H1 (cell line): ENCODE measurements around the gene HNRNPA3. TPM values are rescaled to one million over a fixed set of nuclear protein-coding genes. Genes with fewer than 3 reads are reported as not detected.

Source experiments
- CTCF ChIA-PET: fragments of 300-600 bp; sonication (Branson Sonifier 250); formaldehyde crosslinking; loops from one replicate; lab custom pipeline; 2021; ENCODE audit not compliant: partially characterized antibody; lab: Charles Lee
- POLR2A ChIA-PET: fragments of 300-600 bp; sonication (Branson Sonifier 250); formaldehyde crosslinking; loops from one replicate; lab custom pipeline; 2021; ENCODE audit warnings: inconsistent platforms; ENCODE audit not compliant: partially characterized antibody; lab: Charles Lee
- DNase-seq, 2 experiments: peaks; one replicate each; pipeline versions ENCODE4 v3.0.0 to v3.0.0-alpha.2; 2010 to 2022; ENCODE audit warnings: low spot score in 2 of 2, low read depth in 1 of 2, mixed read lengths in 1 of 2
- FAIRE-seq: peaks from 2 replicates; lab custom pipeline; 2011; peaks lifted over from hg19 to GRCh38; lab: Jason Lieb, UNC
- H2AFZ ChIP-seq: 2 replicates; pipeline ENCODE4 v1.8.1; 2012; ENCODE audit warnings: low read length, inconsistent platforms
- H2AK5ac ChIP-seq: 2 replicates; pipeline ENCODE4 v1.6.1; 2013; ENCODE audit warnings: low read depth, low read length
- H2BK120ac ChIP-seq: replicated peaks from 2 replicates; pipeline ENCODE3; 2013; ENCODE audit warnings: low read depth, low read length, inconsistent platforms
- H2BK12ac ChIP-seq: 2 replicates; pipeline ENCODE4 v1.6.1; 2013; ENCODE audit warnings: low read depth, low read length
- H2BK15ac ChIP-seq: 2 replicates; pipeline ENCODE4 v1.6.1; 2013; ENCODE audit warnings: low read length
- H2BK20ac ChIP-seq: 2 replicates; pipeline ENCODE4 v1.6.1; 2013; ENCODE audit warnings: low read length
- H2BK5ac ChIP-seq: 2 replicates; pipeline ENCODE4 v1.6.1; 2013; ENCODE audit warnings: low read depth, low read length
- H3K14ac ChIP-seq: 2 replicates; pipeline ENCODE4 v1.6.1; 2013; ENCODE audit warnings: inconsistent platforms; ENCODE audit not compliant: insufficient read length
- H3K18ac ChIP-seq: 2 replicates; pipeline ENCODE4 v1.6.1; 2013; ENCODE audit warnings: low read length; ENCODE audit errors: extremely low read depth
- H3K23ac ChIP-seq: 2 replicates; pipeline ENCODE4 v1.6.1; 2013; ENCODE audit warnings: inconsistent platforms; ENCODE audit not compliant: insufficient read length
- H3K23me2 ChIP-seq: 2 replicates; pipeline ENCODE4 v1.6.1; 2013; ENCODE audit warnings: low read depth, low read length
- H3K27ac ChIP-seq: 2 replicates; pipeline ENCODE4 v1.6.1; 2011; ENCODE audit warnings: low read depth, low read length, inconsistent platforms
- H3K27me3 ChIP-seq, 4 experiments: replicated peaks in 1 of 4; 1 replicate in 1 of 4; 2 replicates in 3 of 4; pipeline versions ENCODE4 v1.6.1 to v1.8.1; 2011 to 2013; ENCODE audit warnings: low read length in 3 of 4, mild to moderate bottlenecking in 3 of 4, inconsistent platforms in 2 of 4, mixed read lengths in 2 of 4, moderate library complexity in 1 of 4; ENCODE audit not compliant: control insufficient read depth in 3 of 4, insufficient read depth in 3 of 4; ENCODE audit errors: extremely low read depth in 1 of 4
- H3K36me3 ChIP-seq, 4 experiments: 2 replicates each; pipeline versions ENCODE4 v1.6.1 to v1.8.1; 2011 to 2013; ENCODE audit warnings: mild to moderate bottlenecking in 4 of 4, low read length in 3 of 4, moderate library complexity in 2 of 4, control low read depth in 1 of 4, inconsistent platforms in 1 of 4; ENCODE audit not compliant: insufficient read depth in 4 of 4, control insufficient read depth in 2 of 4
- H3K4ac ChIP-seq: replicated peaks from 2 replicates; pipeline ENCODE3; 2013; ENCODE audit warnings: low read length, low read depth, mixed read lengths, inconsistent platforms; ENCODE audit not compliant: insufficient read length
- H3K4me1 ChIP-seq, 4 experiments: replicated peaks in 1 of 4; 1 replicate in 1 of 4; 2 replicates in 3 of 4; pipeline versions ENCODE4 v1.6.1 to v1.8.1; 2011 to 2013; ENCODE audit warnings: low read length in 3 of 4, inconsistent platforms in 2 of 4, mixed read lengths in 1 of 4; ENCODE audit not compliant: insufficient read depth in 4 of 4, control insufficient read depth in 3 of 4
- H3K4me2 ChIP-seq, 2 experiments: 2 replicates each; pipeline versions ENCODE4 v1.6.1 to v1.8.1; 2011 to 2013; ENCODE audit warnings: low read depth in 2 of 2, low read length in 2 of 2, control low read depth in 1 of 2, inconsistent platforms in 1 of 2, mild to moderate bottlenecking in 1 of 2; ENCODE audit not compliant: insufficient read depth in 1 of 2
- H3K4me3 ChIP-seq, 4 experiments: fragments of 200-600, 300-600 bp in 1 of 4; sonication (generic), shearing (Covaris generic), sonication (Bioruptor Twin) in 1 of 4; 2 replicates each; pipeline versions ENCODE4 v1.5.1 to v1.8.1; 2011 to 2016; ENCODE audit warnings: low read length in 4 of 4, low read depth in 3 of 4, control low read depth in 2 of 4, inconsistent platforms in 2 of 4, mild to moderate bottlenecking in 2 of 4, mixed read lengths in 1 of 4, moderate library complexity in 1 of 4; ENCODE audit not compliant: insufficient read depth in 2 of 4; ENCODE audit errors: extremely low read depth in 1 of 4
- H3K56ac ChIP-seq: replicated peaks from 2 replicates; pipeline ENCODE3; 2013; ENCODE audit warnings: low read depth, mild to moderate bottlenecking, mixed read lengths, low read length, inconsistent platforms; ENCODE audit not compliant: insufficient read length
- H3K79me1 ChIP-seq: 2 replicates; pipeline ENCODE4 v1.6.1; 2013; ENCODE audit warnings: low read depth, low read length, control low read depth
- H3K79me2 ChIP-seq, 2 experiments: 2 replicates each; pipeline versions ENCODE4 v1.6.1 to v1.8.1; 2012 to 2013; ENCODE audit warnings: low read length in 2 of 2, mild to moderate bottlenecking in 2 of 2, inconsistent platforms in 1 of 2; ENCODE audit not compliant: insufficient read depth in 2 of 2, control insufficient read depth in 1 of 2
- H3K9ac ChIP-seq, 4 experiments: replicated peaks in 1 of 4; 1 replicate in 1 of 4; 2 replicates in 3 of 4; pipeline versions ENCODE4 v1.6.1 to v1.8.1; 2011 to 2013; ENCODE audit warnings: low read depth in 3 of 4, low read length in 3 of 4, control low read depth in 2 of 4, mild to moderate bottlenecking in 2 of 4, moderate library complexity in 2 of 4, inconsistent platforms in 1 of 4; ENCODE audit errors: extremely low read depth in 1 of 4
- H3K9me3 ChIP-seq, 2 experiments: 2 replicates each; pipeline versions ENCODE4 v1.6.1 to v1.8.1; 2012 to 2013; ENCODE audit warnings: mild to moderate bottlenecking in 2 of 2, moderate library complexity in 2 of 2, control low read depth in 1 of 2, inconsistent platforms in 1 of 2, low read depth in 1 of 2, low read length in 1 of 2, mixed read lengths in 1 of 2; ENCODE audit not compliant: insufficient read depth in 2 of 2
- H4K20me1 ChIP-seq, 2 experiments: replicated peaks in 1 of 2; 2 replicates each; pipeline versions ENCODE3 to v1.8.1; 2011 to 2013; ENCODE audit warnings: inconsistent platforms in 2 of 2, low read length in 2 of 2, mild to moderate bottlenecking in 1 of 2; ENCODE audit not compliant: insufficient read depth in 2 of 2, control insufficient read depth in 1 of 2
- H4K5ac ChIP-seq: 2 replicates; pipeline ENCODE4 v1.6.1; 2013; ENCODE audit warnings: low read length, low read depth, mixed read lengths, inconsistent platforms; ENCODE audit not compliant: insufficient read length
- H4K8ac ChIP-seq: 2 replicates; pipeline ENCODE4 v1.8.0; 2013; ENCODE audit warnings: mild to moderate bottlenecking, moderate library complexity, low read length, inconsistent platforms; ENCODE audit not compliant: insufficient read depth; ENCODE audit errors: extremely low read depth
- H4K91ac ChIP-seq: replicated peaks from 2 replicates; pipeline ENCODE3; 2013; ENCODE audit warnings: low read length, mixed read lengths, inconsistent platforms; ENCODE audit not compliant: insufficient read length
- BRCA1 ChIP-seq: IDR thresholded peaks from 2 replicates; pipeline ENCODE4 v1.6.1; 2012; ENCODE audit warnings: low read depth, low read length, improper control_type of control experiment
- EZH2 ChIP-seq: fragments of 200-600 bp; sonication (generic); IDR thresholded peaks from 2 replicates; pipeline ENCODE4 v1.7.1; 2012; ENCODE audit warnings: low read depth, mild to moderate bottlenecking, moderate library complexity, low read length, inconsistent platforms; ENCODE audit not compliant: severe bottlenecking
- FOSL1 ChIP-seq: IDR thresholded peaks from 2 replicates; pipeline ENCODE4 v1.6.1; 2011; ENCODE audit warnings: mild to moderate bottlenecking, low read depth, low read length, moderate library complexity; ENCODE audit not compliant: insufficient read depth
- JUND ChIP-seq: IDR thresholded peaks from 2 replicates; pipeline ENCODE4 v1.6.1; 2011; ENCODE audit warnings: mild to moderate bottlenecking, improper control_type of control experiment, low read length
- NRF1 ChIP-seq: IDR thresholded peaks from 2 replicates; pipeline ENCODE4 v1.6.1; 2011; ENCODE audit warnings: mild to moderate bottlenecking, low read depth, low read length, improper control_type of control experiment
- RNF2 ChIP-seq: fragments of 200-900, 300-1000 bp; sonication (generic); IDR thresholded peaks from 2 replicates; pipeline ENCODE4 v1.7.1; 2016; ENCODE audit warnings: borderline replicate concordance, low read depth, mild to moderate bottlenecking, antibody characterized with exemption, low read length; ENCODE audit not compliant: poor library complexity, severe bottlenecking; ENCODE audit errors: missing control alignments
- SUZ12 ChIP-seq: fragments of 200-600 bp; sonication (generic); IDR thresholded peaks from 2 replicates; pipeline ENCODE4 v1.6.1; 2012; ENCODE audit warnings: mild to moderate bottlenecking, inconsistent platforms, low read length, moderate library complexity, mixed read lengths
- TAF1 ChIP-seq: IDR thresholded peaks from 2 replicates; pipeline ENCODE4 v1.6.1; 2011; ENCODE audit warnings: mild to moderate bottlenecking, low read depth, low read length
- TCF12 ChIP-seq: IDR thresholded peaks from 2 replicates; pipeline ENCODE4 v1.6.1; 2011; ENCODE audit warnings: low read depth, mild to moderate bottlenecking, low read length
- ZNF274 ChIP-seq: IDR thresholded peaks from 2 replicates; pipeline ENCODE4 v1.7.0; 2012; ENCODE audit warnings: low read length, borderline replicate concordance; ENCODE audit errors: extremely low read depth
- WGBS, 2 experiments: shearing (Covaris generic) in 1 of 2; methylation state at CpG; one replicate each; pipeline versions ENCODE4 v1.1.6 to v1.1.7; 2013 to 2015; ENCODE audit warnings: low lambda C conversion rate in 2 of 2, mixed read lengths in 2 of 2, inconsistent platforms in 1 of 2, low coverage in 1 of 2, missing lambda C conversion rate in 1 of 2; ENCODE audit not compliant: insufficient replicate concordance in 2 of 2, insufficient coverage in 1 of 2, insufficient read length in 1 of 2; ENCODE audit errors: extremely low coverage in 1 of 2, missing lambda C conversion rate in 1 of 2; 5-methylcytosine and 5-hydroxymethylcytosine counted together
- polyA plus RNA-seq, 7 experiments: library from polyadenylated mRNA; depleted of rRNA in 3 of 7; stranded (reverse) in 5 of 7; unstranded in 2 of 7; fragments of >200 nt in 5 of 7; fragments of 200-250 nt in 2 of 7; gene quantifications; 1 replicate in 5 of 7; 2 replicates in 1 of 7; 4 replicates in 1 of 7; pipeline versions ENCODE4 v1.2.1 to v1.2.3, GENCODE V29; 2011 to 2013; ENCODE audit warnings: missing spikeins in 2 of 7, mixed read lengths in 2 of 7
- total RNA-seq: library from RNA; stranded (reverse); fragmentation: NEBNext Ultra II Directional; extraction: Animal tissue kit (Norgen Biotek cat#: 25700); gene quantifications from 2 replicates; pipeline ENCODE4 v1.2.1, GENCODE V29; 2021

HNRNPA3 gene
- total and polyA plus RNA-seq, 2 of the 8 experiments (the other 6 are each of a cell fraction or from before 2014, with no cell fraction given), result 66.1 to 408 TPM

GRCh38 chr2:177256026-177256425, 43.4 kb downstream of the HNRNPA3 start:
- H3K27ac ChIP-seq, result no peak overlapping the region
- H3K14ac ChIP-seq, result no peak overlapping the region
- no peak overlapping the region for H3K4me3 ChIP-seq
- peaks cover 13 to 14% of the 10 kb centered on the region in 2 experiments for H4K20me1 ChIP-seq
- H2BK5ac ChIP-seq, result no peak overlapping the region
- H4K5ac ChIP-seq, result no peak overlapping the region
- H2BK20ac ChIP-seq, result no peak overlapping the region
- no peak overlapping the region for H4K91ac ChIP-seq
- DNase-seq (no peak), FAIRE-seq (no peak)
- H3K4me1 ChIP-seq, result peaks cover 0 to 7% (median 0%) of the 10 kb centered on the region in 4 experiments; a peak in 1 of 7 replicates
- H3K56ac ChIP-seq, result no peak overlapping the region
- H3K4ac ChIP-seq, result no peak overlapping the region
- H3K79me2 ChIP-seq, result peaks cover 21 to 98% of the 10 kb centered on the region in 2 experiments
- H3K36me3 ChIP-seq, result peaks cover 0 to 3% (median 0%) of the 10 kb centered on the region in 4 experiments; a peak in 1 of 8 replicates
- no peak overlapping the region for H2AFZ ChIP-seq
- no peak overlapping the region for H2AK5ac ChIP-seq
- H3K27me3 ChIP-seq, result no peaks in the 10 kb centered on the region
- no peak overlapping the region for H3K9ac ChIP-seq
- H3K18ac ChIP-seq, result no peak overlapping the region
- H3K4me2 ChIP-seq, result no peak overlapping the region
- H2BK120ac ChIP-seq, result no peak overlapping the region
- no peak overlapping the region for H3K23ac ChIP-seq
- no peaks in the 10 kb centered on the region for H3K23me2 ChIP-seq
- H2BK12ac ChIP-seq, result no peak overlapping the region
- POLR2A ChIA-PET, result interaction anchor here (1.0 to 10.4 kb wide), 7 partner anchors 9 to 136 kb away, joined by 3 to 74 read pairs (median 6); partner anchors contain the start of genes HNRNPA3 and NFE2L2
- peaks cover 8% of the 10 kb centered on the region for H3K79me1 ChIP-seq
- H3K9me3 ChIP-seq, result peaks cover 7 to 8% of the 10 kb centered on the region in 2 experiments
- 94% methylated on average over 2 of the region's 2 CpGs; no CpG with 5 or more reads in 1 of the 2 experiments for WGBS, 2 experiments
- no peak overlapping the region for H4K8ac ChIP-seq
- CTCF ChIA-PET, result interaction anchor here (0.6 to 4.7 kb wide), 14 partner anchors 8 to 160 kb away, joined by 3 to 41 read pairs (median 10); partner anchors contain the start of gene NFE2L2
- no peak overlapping the region for H2BK15ac ChIP-seq
- TF ChIP-seq JUND, result no peak
- no peak for TF ChIP-seq TAF1
- TF ChIP-seq NRF1, result no peak
- no peak for TF ChIP-seq BRCA1
- no peak for TF ChIP-seq EZH2
- TF ChIP-seq ZNF274, result no peak
- TF ChIP-seq TCF12, result no peak
- TF ChIP-seq RNF2, result no peak
- no peak for TF ChIP-seq FOSL1
- TF ChIP-seq SUZ12, result no peak
